Stimulated activated CD4-positive, alpha-beta T cell treated with anti-CD3 and anti-CD28 coated beads, TNF-alpha, amount 100 ng/mL, for 4 hours (primary cell): ENCODE data around the gene SLC22A6.
"Not testable (repeated sequence)": the region's sequence is repeated elsewhere in the genome, so short reads cannot be mapped to it uniquely, and the experiment has no call there.

Experiments
- DNase-seq, 3 experiments: peaks; one replicate each; pipeline ENCODE4 v3.0.0-alpha.2; 2020; ENCODE audit warnings: low read depth in 3 of 3

SLC22A6 gene

GRCh38 chr11:62985041-62985750 is 429 bp upstream of the SLC22A6 start:
- DNase-seq: no peak

GRCh38 chr11:62983536-62984199 is 1.1 kb downstream of the SLC22A6 start:
- no peak for DNase-seq

- DNase-seq: no peak
Observed at GRCh38 chr11:62981743-62982142, 3.0 kb downstream of the SLC22A6 start.

GRCh38 chr11:62980133-62980760 is 4.5 kb downstream of the SLC22A6 start:
- no peak for DNase-seq

- DNase-seq: no peak
Observed at GRCh38 chr11:62976109-62976508, 8.7 kb downstream of the SLC22A6 start.

- DNase-seq: no peak
Observed at GRCh38 chr11:62974848-62975522, 9.8 kb downstream of the SLC22A6 start.

- DNase-seq: no peak
Observed at GRCh38 chr11:62965574-62965973, 19.2 kb downstream of the SLC22A6 start.

- DNase-seq: no peak
Observed at GRCh38 chr11:62962391-62962790, 22.4 kb downstream of the SLC22A6 start.

GRCh38 chr11:62961017-62961570 is 23.7 kb downstream of the SLC22A6 start:
- no peak for DNase-seq

- no peak for DNase-seq
Observed at GRCh38 chr11:62959422-62959980, 25.3 kb downstream of the SLC22A6 start.

GRCh38 chr11:62958547-62959421 is 26.0 kb downstream of the SLC22A6 start:
- no peak for DNase-seq

GRCh38 chr11:62957147-62957546 is 27.6 kb downstream of the SLC22A6 start:
- no peak for DNase-seq

- no peak for DNase-seq
Observed at GRCh38 chr11:62954478-62954877, 30.3 kb downstream of the SLC22A6 start.

- no peak for DNase-seq
Observed at GRCh38 chr11:62953811-62954210, 31.0 kb downstream of the SLC22A6 start.

GRCh38 chr11:62948765-62949320 is 35.9 kb downstream of the SLC22A6 start:
- no peak for DNase-seq

- DNase-seq: not testable (repeated sequence)
Observed at GRCh38 chr11:62945538-62945937, 39.2 kb downstream of the SLC22A6 start.

GRCh38 chr11:62937528-62937927 is 47.2 kb downstream of the SLC22A6 start:
- not testable (repeated sequence) for DNase-seq

- DNase-seq: no peak
Observed at GRCh38 chr11:62934496-62934785, 50.3 kb downstream of the SLC22A6 start.

- no peak for DNase-seq
Observed at GRCh38 chr11:62933750-62934495, 50.8 kb downstream of the SLC22A6 start.

GRCh38 chr11:62933285-62933684 is 51.5 kb downstream of the SLC22A6 start:
- DNase-seq: no peak
